ENCODE data around the gene FAXDC2.

GRCh38 chr5:154782812-154783592 is 67.4 kb downstream of the FAXDC2 start:
- TF ChIP-seq, protein P1, sequence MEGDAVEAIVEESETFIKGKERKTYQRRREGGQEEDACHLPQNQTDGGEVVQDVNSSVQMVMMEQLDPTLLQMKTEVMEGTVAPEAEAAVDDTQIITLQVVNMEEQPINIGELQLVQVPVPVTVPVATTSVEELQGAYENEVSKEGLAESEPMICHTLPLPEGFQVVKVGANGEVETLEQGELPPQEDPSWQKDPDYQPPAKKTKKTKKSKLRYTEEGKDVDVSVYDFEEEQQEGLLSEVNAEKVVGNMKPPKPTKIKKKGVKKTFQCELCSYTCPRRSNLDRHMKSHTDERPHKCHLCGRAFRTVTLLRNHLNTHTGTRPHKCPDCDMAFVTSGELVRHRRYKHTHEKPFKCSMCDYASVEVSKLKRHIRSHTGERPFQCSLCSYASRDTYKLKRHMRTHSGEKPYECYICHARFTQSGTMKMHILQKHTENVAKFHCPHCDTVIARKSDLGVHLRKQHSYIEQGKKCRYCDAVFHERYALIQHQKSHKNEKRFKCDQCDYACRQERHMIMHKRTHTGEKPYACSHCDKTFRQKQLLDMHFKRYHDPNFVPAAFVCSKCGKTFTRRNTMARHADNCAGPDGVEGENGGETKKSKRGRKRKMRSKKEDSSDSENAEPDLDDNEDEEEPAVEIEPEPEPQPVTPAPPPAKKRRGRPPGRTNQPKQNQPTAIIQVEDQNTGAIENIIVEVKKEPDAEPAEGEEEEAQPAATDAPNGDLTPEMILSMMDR (IDR thresholded peaks at IDR 0.05), result no peak
- no peak for TF ChIP-seq EZH2 (IDR thresholded peaks at IDR 0.05)

Data from neural progenitor cell (in vitro differentiated cells).